ENCODE results near the gene ADARB1.

The ADARB1 gene

GRCh38 chr21:45104560-45104959 lies 30.2 kb downstream of the ADARB1 start:
- Histone ChIP-seq H3K4me1 (ENCODE audit: insufficient read depth, low read length, severe bottlenecking) (peaks cover 4% of the 10 kb centered on the region), H3K9me2 (ENCODE audit: low read depth, low read length) (no peaks in the 10 kb centered on the region), H3K9ac (ENCODE audit: low read length) (no peak overlapping the region), H4K20me1 (ENCODE audit: insufficient read depth, low read length) (no peaks in the 10 kb centered on the region), H3K4me3 (ENCODE audit: low read depth, low read length, poor library complexity, severe bottlenecking) (no peak overlapping the region), H3K79me2 (ENCODE audit: insufficient read depth, low read length) (no peaks in the 10 kb centered on the region), H3K4me2 (ENCODE audit: low read length) (no peak overlapping the region), H2AFZ (ENCODE audit: low read length) (no peak overlapping the region), H3K27ac (ENCODE audit: low read depth, low read length, poor library complexity, severe bottlenecking) (no peak overlapping the region), H3K9me3 (ENCODE audit: low read length) (peaks cover 3% of the 10 kb centered on the region; the same call in 1 of the 2 replicates), H3K27me3 (ENCODE audit: insufficient read depth, low read length) (no peaks in the 10 kb centered on the region; the same call in 1 of the 2 replicates), H3F3A (ENCODE audit: insufficient read depth, low read length) (peaks cover 3% of the 10 kb centered on the region; the same call in 1 of the 2 replicates), H3K36me3 (ENCODE audit: insufficient read depth, low read length) (no peaks in the 10 kb centered on the region)
- TF ChIP-seq CTCF (IDR thresholded peaks at IDR 0.05; ENCODE audit: low read length), result no peak
- no peak for TF ChIP-seq EZH2 (IDR thresholded peaks at IDR 0.05; ENCODE audit: borderline replicate concordance, low read length)

- no peaks in the 10 kb centered on the region; the same call in 1 of the 2 replicates for H3K27me3 ChIP-seq (ENCODE audit: insufficient read depth, low read length)
- H3K9ac ChIP-seq (ENCODE audit: low read length), result no peak overlapping the region
- peaks cover 3% of the 10 kb centered on the region; the same call in 1 of the 2 replicates for H3K9me3 ChIP-seq (ENCODE audit: low read length)
- peaks cover 11% of the 10 kb centered on the region for H3F3A ChIP-seq (ENCODE audit: insufficient read depth, low read length)
- no peak overlapping the region for H2AFZ ChIP-seq (ENCODE audit: low read length)
- H3K36me3 ChIP-seq (ENCODE audit: insufficient read depth, low read length), result no peaks in the 10 kb centered on the region
- H3K4me2 ChIP-seq (ENCODE audit: low read length), result no peak overlapping the region
- H3K79me2 ChIP-seq (ENCODE audit: insufficient read depth, low read length), result no peaks in the 10 kb centered on the region
- no peak overlapping the region for H3K4me3 ChIP-seq (ENCODE audit: low read depth, low read length, poor library complexity, severe bottlenecking)
- H3K27ac ChIP-seq (ENCODE audit: low read depth, low read length, poor library complexity, severe bottlenecking), result no peak overlapping the region
- no peaks in the 10 kb centered on the region for H3K9me2 ChIP-seq (ENCODE audit: low read depth, low read length)
- H3K4me1 ChIP-seq (ENCODE audit: insufficient read depth, low read length, severe bottlenecking), result peaks cover 18% of the 10 kb centered on the region
- TF ChIP-seq CTCF (IDR thresholded peaks at IDR 0.05; ENCODE audit: low read length) (no peak), EZH2 (IDR thresholded peaks at IDR 0.05; ENCODE audit: borderline replicate concordance, low read length) (no peak)
- no peaks in the 10 kb centered on the region for H4K20me1 ChIP-seq (ENCODE audit: insufficient read depth, low read length)
These were observed 31.6 kb downstream of the ADARB1 start for GRCh38 chr21:45105906-45106485.

- peaks cover 29% of the 10 kb centered on the region for H3K4me1 ChIP-seq (ENCODE audit: insufficient read depth, low read length, severe bottlenecking)
These were observed 33.8 kb downstream of the ADARB1 start for GRCh38 chr21:45108034-45108790.

More at GRCh38 chr21:45108034-45108790, 33.8 kb downstream of the ADARB1 start:
- Histone ChIP-seq H3K9me2 (ENCODE audit: low read depth, low read length) (no peaks in the 10 kb centered on the region), H3K27ac (ENCODE audit: low read depth, low read length, poor library complexity, severe bottlenecking) (no peak overlapping the region), H3K36me3 (ENCODE audit: insufficient read depth, low read length) (no peaks in the 10 kb centered on the region), H2AFZ (ENCODE audit: low read length) (no peak overlapping the region), H3K27me3 (ENCODE audit: insufficient read depth, low read length) (no peaks in the 10 kb centered on the region; the same call in 1 of the 2 replicates), H3K4me2 (ENCODE audit: low read length) (no peak overlapping the region), H3K9ac (ENCODE audit: low read length) (no peak overlapping the region), H3F3A (ENCODE audit: insufficient read depth, low read length) (peaks cover 11% of the 10 kb centered on the region), H3K79me2 (ENCODE audit: insufficient read depth, low read length) (no peaks in the 10 kb centered on the region), H3K9me3 (ENCODE audit: low read length) (peaks cover 3% of the 10 kb centered on the region; the same call in 1 of the 2 replicates), H3K4me3 (ENCODE audit: low read depth, low read length, poor library complexity, severe bottlenecking) (no peak overlapping the region), H4K20me1 (ENCODE audit: insufficient read depth, low read length) (no peaks in the 10 kb centered on the region)
- no peak for TF ChIP-seq EZH2 (IDR thresholded peaks at IDR 0.05; ENCODE audit: borderline replicate concordance, low read length)
- no peak for TF ChIP-seq CTCF (IDR thresholded peaks at IDR 0.05; ENCODE audit: low read length)

Measured in OCI-LY1 (cell line).